Prostate gland (tissue), 2 donors: ENCODE measurements around the gene SINHCAF.

Experiments
- POLR2A ChIP-seq: fragments of 450-650 bp; IDR thresholded peaks from one replicate; pipeline ENCODE4 v1.6.1; 2016; ENCODE audit warnings: antibody characterized with exemption, mild to moderate bottlenecking
- POLR2AphosphoS5 ChIP-seq: sonication (generic); formaldehyde crosslinking; IDR thresholded peaks from one replicate; pipeline ENCODE4 v1.6.1; 2017; ENCODE audit warnings: antibody characterized with exemption
- TF ChIP-seq, protein P1 (sequence below), 4 experiments: fragments of 200-600 bp in 2 of 4; fragments of 450-650 bp in 2 of 4; sonication (generic) in 2 of 4; IDR thresholded peaks; 1 replicate in 3 of 4; 2 replicates in 1 of 4; pipeline ENCODE4 v1.5.1; 2016 to 2019; ENCODE audit warnings: antibody characterized with exemption in 4 of 4, mild to moderate bottlenecking in 2 of 4, moderate library complexity in 2 of 4

DNA sequence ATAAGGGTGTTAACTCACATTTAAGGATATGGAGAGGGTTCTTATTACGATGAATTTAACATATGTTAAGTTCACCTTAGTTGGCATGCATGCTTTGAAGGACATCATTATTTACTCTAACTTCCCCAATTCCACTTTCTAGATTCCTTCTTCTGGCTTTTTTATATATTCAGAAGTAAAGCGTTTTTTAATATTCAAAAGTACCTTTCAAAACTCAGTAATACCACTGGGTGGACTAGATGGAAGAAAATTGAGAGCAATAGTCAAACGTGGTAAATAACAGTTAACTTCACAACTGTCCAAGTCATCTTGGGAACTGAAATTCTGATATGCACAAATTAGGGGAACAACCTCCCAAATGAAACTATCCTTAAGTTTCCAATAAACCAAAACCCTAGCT, 9.1 kb downstream of the SINHCAF start:
- TF ChIP-seq, protein P1, sequence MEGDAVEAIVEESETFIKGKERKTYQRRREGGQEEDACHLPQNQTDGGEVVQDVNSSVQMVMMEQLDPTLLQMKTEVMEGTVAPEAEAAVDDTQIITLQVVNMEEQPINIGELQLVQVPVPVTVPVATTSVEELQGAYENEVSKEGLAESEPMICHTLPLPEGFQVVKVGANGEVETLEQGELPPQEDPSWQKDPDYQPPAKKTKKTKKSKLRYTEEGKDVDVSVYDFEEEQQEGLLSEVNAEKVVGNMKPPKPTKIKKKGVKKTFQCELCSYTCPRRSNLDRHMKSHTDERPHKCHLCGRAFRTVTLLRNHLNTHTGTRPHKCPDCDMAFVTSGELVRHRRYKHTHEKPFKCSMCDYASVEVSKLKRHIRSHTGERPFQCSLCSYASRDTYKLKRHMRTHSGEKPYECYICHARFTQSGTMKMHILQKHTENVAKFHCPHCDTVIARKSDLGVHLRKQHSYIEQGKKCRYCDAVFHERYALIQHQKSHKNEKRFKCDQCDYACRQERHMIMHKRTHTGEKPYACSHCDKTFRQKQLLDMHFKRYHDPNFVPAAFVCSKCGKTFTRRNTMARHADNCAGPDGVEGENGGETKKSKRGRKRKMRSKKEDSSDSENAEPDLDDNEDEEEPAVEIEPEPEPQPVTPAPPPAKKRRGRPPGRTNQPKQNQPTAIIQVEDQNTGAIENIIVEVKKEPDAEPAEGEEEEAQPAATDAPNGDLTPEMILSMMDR (IDR thresholded peaks at IDR 0.05), result no peak
- TF ChIP-seq POLR2A, result no peak
- TF ChIP-seq POLR2AphosphoS5, result no peak
